ENCODE results near the gene DRAM2. TPM values are rescaled to one million over a fixed set of nuclear protein-coding genes. Genes with fewer than 3 reads are reported as not detected.
A peak's percentile ranks its signal among the peaks of the same experiment; 100 is the strongest.

Gene DRAM2
- total RNA-seq, 6 experiments from 2014 or later: 23.6 to 32.0 (median 28.9) TPM

DNA sequence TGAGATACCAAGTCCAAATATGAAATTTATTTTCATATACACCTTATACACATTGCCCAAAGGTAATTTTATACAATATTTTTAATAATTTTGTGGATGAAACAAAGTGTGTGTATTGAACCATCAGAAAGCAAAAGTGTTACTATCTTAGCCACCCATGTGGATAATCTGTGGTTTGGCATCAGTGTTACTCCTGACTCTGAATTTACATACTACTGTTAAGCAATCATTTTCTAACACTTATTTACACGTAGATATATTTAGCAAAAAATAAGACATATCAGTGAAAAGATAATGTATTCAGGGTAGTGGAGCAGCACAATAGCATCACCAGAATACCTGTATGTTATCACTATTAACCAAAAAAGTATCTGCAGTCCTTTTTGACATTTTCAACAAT lies 36.8 kb upstream of the DRAM2 start:
- Mint-ChIP-seq H3K36me3 (ENCODE audit: low read depth) (peaks cover 21% of the 10 kb centered on the region), H3K27me3 (ENCODE audit: insufficient read depth) (no peaks in the 10 kb centered on the region; the same call in 1 of the 2 replicates), H3K4me3 (no peak overlapping the region), H3K4me1 (ENCODE audit: low read depth) (peaks cover 12% of the 10 kb centered on the region), H3K9me3 (no peaks in the 10 kb centered on the region), H3K27ac (no peak overlapping the region)
- DNase-seq: no peak
- TF ChIP-seq, protein P1, sequence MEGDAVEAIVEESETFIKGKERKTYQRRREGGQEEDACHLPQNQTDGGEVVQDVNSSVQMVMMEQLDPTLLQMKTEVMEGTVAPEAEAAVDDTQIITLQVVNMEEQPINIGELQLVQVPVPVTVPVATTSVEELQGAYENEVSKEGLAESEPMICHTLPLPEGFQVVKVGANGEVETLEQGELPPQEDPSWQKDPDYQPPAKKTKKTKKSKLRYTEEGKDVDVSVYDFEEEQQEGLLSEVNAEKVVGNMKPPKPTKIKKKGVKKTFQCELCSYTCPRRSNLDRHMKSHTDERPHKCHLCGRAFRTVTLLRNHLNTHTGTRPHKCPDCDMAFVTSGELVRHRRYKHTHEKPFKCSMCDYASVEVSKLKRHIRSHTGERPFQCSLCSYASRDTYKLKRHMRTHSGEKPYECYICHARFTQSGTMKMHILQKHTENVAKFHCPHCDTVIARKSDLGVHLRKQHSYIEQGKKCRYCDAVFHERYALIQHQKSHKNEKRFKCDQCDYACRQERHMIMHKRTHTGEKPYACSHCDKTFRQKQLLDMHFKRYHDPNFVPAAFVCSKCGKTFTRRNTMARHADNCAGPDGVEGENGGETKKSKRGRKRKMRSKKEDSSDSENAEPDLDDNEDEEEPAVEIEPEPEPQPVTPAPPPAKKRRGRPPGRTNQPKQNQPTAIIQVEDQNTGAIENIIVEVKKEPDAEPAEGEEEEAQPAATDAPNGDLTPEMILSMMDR (IDR thresholded peaks at IDR 0.05): no peak

- H3K27ac Mint-ChIP-seq: no peak overlapping the region
- no peaks in the 10 kb centered on the region for H3K9me3 Mint-ChIP-seq
- peaks cover 12% of the 10 kb centered on the region for H3K4me1 Mint-ChIP-seq (ENCODE audit: low read depth)
- H3K4me3 Mint-ChIP-seq: no peak overlapping the region
- peaks cover 21% of the 10 kb centered on the region for H3K36me3 Mint-ChIP-seq (ENCODE audit: low read depth)
- no peak for DNase-seq
- TF ChIP-seq, protein P1 (IDR thresholded peaks at IDR 0.05): no peak
- no peaks in the 10 kb centered on the region; the same call in 1 of the 2 replicates for H3K27me3 Mint-ChIP-seq (ENCODE audit: insufficient read depth)
Measured at GRCh38 chr1:111175349-111175748, 35.5 kb upstream of the DRAM2 start.

- no peaks in the 10 kb centered on the region for H3K9me3 Mint-ChIP-seq
- H3K4me3 Mint-ChIP-seq: no peak overlapping the region
- peaks cover 12% of the 10 kb centered on the region for H3K4me1 Mint-ChIP-seq (ENCODE audit: low read depth)
- no peaks in the 10 kb centered on the region; the same call in 1 of the 2 replicates for H3K27me3 Mint-ChIP-seq (ENCODE audit: insufficient read depth)
- H3K27ac Mint-ChIP-seq: no peak overlapping the region
- TF ChIP-seq, protein P1 (IDR thresholded peaks at IDR 0.05): no peak
- H3K36me3 Mint-ChIP-seq (ENCODE audit: low read depth): peaks cover 9% of the 10 kb centered on the region
- no peak for DNase-seq
Measured at GRCh38 chr1:111174070-111174469, 34.2 kb upstream of the DRAM2 start.

- Mint-ChIP-seq H3K9me3 (no peaks in the 10 kb centered on the region), H3K27ac (peak overlapping the region; percentile 48; the same call in 1 of the 2 replicates), H3K27me3 (ENCODE audit: insufficient read depth) (peaks cover 1% of the 10 kb centered on the region; the same call in 1 of the 2 replicates), H3K4me1 (ENCODE audit: low read depth) (peaks cover 16% of the 10 kb centered on the region), H3K36me3 (ENCODE audit: low read depth) (peaks cover 14% of the 10 kb centered on the region), H3K4me3 (no peak overlapping the region)
- TF ChIP-seq, protein P1 (IDR thresholded peaks at IDR 0.05): no peak
- DNase-seq: no peak
Measured at GRCh38 chr1:111172463-111172862, 32.6 kb upstream of the DRAM2 start.

DNA sequence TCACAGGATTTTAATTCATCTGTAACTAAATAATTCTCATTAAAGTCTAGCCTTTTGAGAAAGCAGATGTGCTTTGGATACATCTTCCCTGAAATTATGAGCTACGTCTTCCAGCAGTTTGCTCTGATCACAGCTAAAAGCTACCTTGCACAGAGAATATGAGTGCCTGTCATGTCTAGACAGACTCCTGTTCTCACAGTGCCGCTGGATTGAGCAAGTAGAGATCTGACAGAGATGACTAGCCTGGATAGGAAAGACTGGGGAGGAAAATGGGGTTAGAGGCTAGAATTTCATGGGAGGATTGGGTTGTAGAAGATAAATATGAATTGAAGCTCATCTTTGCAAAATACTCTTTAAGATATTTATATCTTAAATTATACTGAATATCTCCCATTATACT lies 24.3 kb upstream of the DRAM2 start:
- TF ChIP-seq, protein P1 (IDR thresholded peaks at IDR 0.05): no peak
- H3K27ac Mint-ChIP-seq: no peak overlapping the region
- peaks cover 1% of the 10 kb centered on the region; the same call in 1 of the 2 replicates for H3K27me3 Mint-ChIP-seq (ENCODE audit: insufficient read depth)
- H3K4me1 Mint-ChIP-seq (ENCODE audit: low read depth): peaks cover 12% of the 10 kb centered on the region
- peaks cover 8% of the 10 kb centered on the region for H3K36me3 Mint-ChIP-seq (ENCODE audit: low read depth)
- H3K9me3 Mint-ChIP-seq: no peaks in the 10 kb centered on the region
- DNase-seq: no peak
- H3K4me3 Mint-ChIP-seq: no peak overlapping the region

DNA sequence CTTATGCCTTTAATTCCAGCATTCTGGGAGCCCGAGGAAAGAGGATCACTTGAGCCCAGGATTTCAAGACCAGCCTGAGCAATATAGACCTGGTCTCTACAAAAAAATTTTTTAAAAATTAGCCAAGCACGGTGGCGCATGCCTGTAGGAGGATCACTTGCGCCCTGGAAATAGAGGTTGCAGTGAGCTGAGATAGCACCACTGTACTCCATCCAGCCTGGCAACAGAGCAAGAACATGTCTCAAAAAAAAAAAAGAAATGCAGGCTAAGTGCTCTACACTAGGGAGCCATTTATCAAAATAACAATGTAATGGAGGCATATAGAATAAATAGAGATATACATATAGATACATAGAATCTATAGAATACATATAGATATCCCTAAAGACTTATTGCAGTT lies 23.5 kb upstream of the DRAM2 start:
- Mint-ChIP-seq H3K4me3 (no peak overlapping the region), H3K9me3 (no peaks in the 10 kb centered on the region), H3K4me1 (ENCODE audit: low read depth) (peaks cover 12% of the 10 kb centered on the region), H3K36me3 (ENCODE audit: low read depth) (peaks cover 10% of the 10 kb centered on the region), H3K27me3 (ENCODE audit: insufficient read depth) (peaks cover 1% of the 10 kb centered on the region; the same call in 1 of the 2 replicates), H3K27ac (no peak overlapping the region)
- TF ChIP-seq, protein P1 (IDR thresholded peaks at IDR 0.05): no peak
- no peak for DNase-seq
